ENCODE measurements around the gene IKZF4. TPM values are rescaled to one million over a fixed set of nuclear protein-coding genes. Genes with fewer than 3 reads are reported as not detected.

The IKZF4 gene
- total RNA-seq, 1 experiment from 2014 or later: 8.5 TPM

DNA sequence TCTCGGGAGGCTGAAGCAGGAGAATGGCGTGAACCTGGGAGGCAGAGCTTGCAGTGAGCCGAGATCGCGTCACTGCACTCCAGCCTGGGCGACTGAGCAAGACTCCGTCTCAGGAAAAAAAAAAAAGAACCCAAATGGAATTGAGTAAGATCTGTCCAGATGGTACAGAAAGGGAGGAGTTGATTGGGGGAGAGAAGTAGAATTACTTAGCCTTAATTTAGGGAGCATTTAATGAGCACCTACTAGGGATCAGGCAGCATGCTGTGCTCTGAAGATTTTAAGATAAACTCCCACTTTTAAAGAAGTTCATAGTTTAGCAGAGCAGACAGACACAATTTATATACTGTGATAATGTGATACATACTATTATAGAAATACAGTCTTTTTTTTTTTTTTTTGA, 42.5 kb upstream of the IKZF4 start (continued):
- TF ChIP-seq, protein P1, sequence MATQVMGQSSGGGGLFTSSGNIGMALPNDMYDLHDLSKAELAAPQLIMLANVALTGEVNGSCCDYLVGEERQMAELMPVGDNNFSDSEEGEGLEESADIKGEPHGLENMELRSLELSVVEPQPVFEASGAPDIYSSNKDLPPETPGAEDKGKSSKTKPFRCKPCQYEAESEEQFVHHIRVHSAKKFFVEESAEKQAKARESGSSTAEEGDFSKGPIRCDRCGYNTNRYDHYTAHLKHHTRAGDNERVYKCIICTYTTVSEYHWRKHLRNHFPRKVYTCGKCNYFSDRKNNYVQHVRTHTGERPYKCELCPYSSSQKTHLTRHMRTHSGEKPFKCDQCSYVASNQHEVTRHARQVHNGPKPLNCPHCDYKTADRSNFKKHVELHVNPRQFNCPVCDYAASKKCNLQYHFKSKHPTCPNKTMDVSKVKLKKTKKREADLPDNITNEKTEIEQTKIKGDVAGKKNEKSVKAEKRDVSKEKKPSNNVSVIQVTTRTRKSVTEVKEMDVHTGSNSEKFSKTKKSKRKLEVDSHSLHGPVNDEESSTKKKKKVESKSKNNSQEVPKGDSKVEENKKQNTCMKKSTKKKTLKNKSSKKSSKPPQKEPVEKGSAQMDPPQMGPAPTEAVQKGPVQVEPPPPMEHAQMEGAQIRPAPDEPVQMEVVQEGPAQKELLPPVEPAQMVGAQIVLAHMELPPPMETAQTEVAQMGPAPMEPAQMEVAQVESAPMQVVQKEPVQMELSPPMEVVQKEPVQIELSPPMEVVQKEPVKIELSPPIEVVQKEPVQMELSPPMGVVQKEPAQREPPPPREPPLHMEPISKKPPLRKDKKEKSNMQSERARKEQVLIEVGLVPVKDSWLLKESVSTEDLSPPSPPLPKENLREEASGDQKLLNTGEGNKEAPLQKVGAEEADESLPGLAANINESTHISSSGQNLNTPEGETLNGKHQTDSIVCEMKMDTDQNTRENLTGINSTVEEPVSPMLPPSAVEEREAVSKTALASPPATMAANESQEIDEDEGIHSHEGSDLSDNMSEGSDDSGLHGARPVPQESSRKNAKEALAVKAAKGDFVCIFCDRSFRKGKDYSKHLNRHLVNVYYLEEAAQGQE (IDR thresholded peaks at IDR 0.05; ENCODE audit: low read depth): no peak

DNA sequence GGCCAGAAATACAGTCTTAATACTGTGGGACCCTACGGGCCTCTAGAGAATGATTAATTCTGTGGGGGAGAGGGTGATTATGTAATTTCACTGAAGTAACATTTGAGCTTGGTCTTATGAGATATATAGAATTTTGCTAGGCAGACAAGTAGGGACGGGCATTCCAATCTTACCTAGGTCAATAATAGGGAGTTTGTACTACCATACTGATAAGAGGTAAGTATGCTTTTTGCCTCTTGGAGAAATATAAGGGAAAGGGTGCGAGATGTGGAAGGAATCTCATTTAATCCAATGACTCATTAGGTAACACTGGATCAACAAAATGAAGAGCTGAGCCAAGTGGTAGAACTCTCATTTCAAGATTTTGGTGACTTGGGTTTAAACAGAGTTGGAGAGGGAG, 41.8 kb upstream of the IKZF4 start:
- no TSS peak for BruUV-seq (replicated peaks)
- no peaks in the 10 kb centered on the region for H4K20me1 ChIP-seq (ENCODE audit: insufficient read depth)
- H3K4me2 ChIP-seq (ENCODE audit: low read length): no peak overlapping the region
- intact Hi-C loops (cut with micrococcal nuclease): no loop called here
- no peak for ATAC-seq
- TF ChIP-seq, protein P1 (IDR thresholded peaks at IDR 0.05; ENCODE audit: low read depth): no peak
- RAD21 ChIA-PET (ENCODE audit: low non-redundant PET in 1 of 2, low total read pairs in 2 of 2, uncharacterized antibody in 2 of 2, unreplicated experiment in 2 of 2): no interaction called here
- no peak overlapping the region for H2AFZ ChIP-seq (ENCODE audit: low read depth, low read length, poor library complexity, severe bottlenecking)
- H3K36me3 ChIP-seq (ENCODE audit: control insufficient read depth in 1 of 2, insufficient read depth in 2 of 2, low read length in 2 of 2): no peaks in the 10 kb centered on the region; a peak in 1 of 4 replicates
- H3K4me1 ChIP-seq (ENCODE audit: control insufficient read depth in 1 of 2, insufficient read depth in 2 of 2, low read length in 2 of 2): peaks cover 12 to 23% of the 10 kb centered on the region in 2 experiments
- no peak overlapping the region for H3K9ac ChIP-seq (ENCODE audit: low read length)
- POLR2A ChIA-PET: no interaction called here
- H3K9me3 ChIP-seq (ENCODE audit: control insufficient read depth in 1 of 2, insufficient read depth in 1 of 2, low read depth in 1 of 2, low read length in 2 of 2): no peaks in the 10 kb centered on the region
- H3K9me2 ChIP-seq (ENCODE audit: insufficient read depth): no peaks in the 10 kb centered on the region
- no peak for DNase-seq (ENCODE audit: low read depth, low spot score)
- no peak overlapping the region for H3K27ac ChIP-seq (ENCODE audit: low read depth, low read length)
- CTCF ChIA-PET: no interaction called here
- no peak overlapping the region for H3K4me3 ChIP-seq (replicated peaks in 1 of 2; ENCODE audit: low read depth in 1 of 2, low read length in 2 of 2)
- peaks cover 19% of the 10 kb centered on the region; the same call in 1 of the 2 replicates for H3K79me2 ChIP-seq (ENCODE audit: insufficient read depth, low read length)
- no peaks in the 10 kb centered on the region for H3K27me3 ChIP-seq (ENCODE audit: insufficient read depth, low read length)

All from HCT116 (cell line).